AG10803 (cell line): ENCODE results near the gene SLC4A4.
"Not testable (repeated sequence)": the region's sequence is repeated elsewhere in the genome, so short reads cannot be mapped to it uniquely, and the experiment has no call there.

Experiments
- DNase-seq: peaks from one replicate; pipeline ENCODE4 v3.0.0; 2010; ENCODE audit warnings: low read depth
- H3K4me3 ChIP-seq: 2 replicates; pipeline ENCODE4 v1.5.1; 2011; ENCODE audit warnings: mild to moderate bottlenecking, low read length, control low read depth
- CTCF ChIP-seq: conservative IDR thresholded peaks from 2 replicates; pipeline ENCODE4 v1.5.1; 2011; ENCODE audit warnings: mild to moderate bottlenecking, low read length, control low read depth, inconsistent platforms

Gene SLC4A4

GRCh38 chr4:71405791-71406190 is 67.0 kb downstream of the SLC4A4 start:
- H3K4me3 ChIP-seq, result no peak overlapping the region
- DNase-seq, result no peak
- TF ChIP-seq CTCF, result no peak

- no peak for TF ChIP-seq CTCF
- H3K4me3 ChIP-seq, result no peak overlapping the region
- DNase-seq, result peak; percentile 46
These were observed 67.7 kb downstream of the SLC4A4 start for GRCh38 chr4:71406459-71406963.

GRCh38 chr4:71408961-71409360 is 70.1 kb downstream of the SLC4A4 start:
- DNase-seq, H3K4me3 ChIP-seq: not testable (repeated sequence)

- TF ChIP-seq CTCF, result no peak
- no peak overlapping the region for H3K4me3 ChIP-seq
- DNase-seq, result peak; percentile 55
These were observed 73.2 kb downstream of the SLC4A4 start for GRCh38 chr4:71411981-71412380.

GRCh38 chr4:71415491-71415890 is 76.7 kb downstream of the SLC4A4 start:
- TF ChIP-seq CTCF, result no peak
- no peak overlapping the region for H3K4me3 ChIP-seq
- DNase-seq, result peak; percentile 35

- DNase-seq, result no peak
- no peak for TF ChIP-seq CTCF
- H3K4me3 ChIP-seq, result no peak overlapping the region
These were observed 78.3 kb downstream of the SLC4A4 start for GRCh38 chr4:71417150-71417549.

- no peak for DNase-seq
- H3K4me3 ChIP-seq, result no peak overlapping the region
- no peak for TF ChIP-seq CTCF
These were observed 87.7 kb downstream of the SLC4A4 start for GRCh38 chr4:71426381-71427042.
